Stimulated activated CD4-positive, alpha-beta T cell treated with anti-CD3 and anti-CD28 coated beads, Interleukin-12 subunit alpha, Interleukin-12 subunit beta, amount 100 ng/mL, for 48 hours (primary cell): Measurements from ENCODE around the gene SNX17.
"Not testable (repeated sequence)": the region's sequence is repeated elsewhere in the genome, so short reads cannot be mapped to it uniquely, and the experiment has no call there.

ENCODE experiments used
- DNase-seq, 3 donors: peaks; one replicate each; pipeline ENCODE4 v3.0.0-alpha.2; 2020; ENCODE audit warnings: low read depth in 2 of 3, low spot score in 1 of 3

The SNX17 gene

DNA sequence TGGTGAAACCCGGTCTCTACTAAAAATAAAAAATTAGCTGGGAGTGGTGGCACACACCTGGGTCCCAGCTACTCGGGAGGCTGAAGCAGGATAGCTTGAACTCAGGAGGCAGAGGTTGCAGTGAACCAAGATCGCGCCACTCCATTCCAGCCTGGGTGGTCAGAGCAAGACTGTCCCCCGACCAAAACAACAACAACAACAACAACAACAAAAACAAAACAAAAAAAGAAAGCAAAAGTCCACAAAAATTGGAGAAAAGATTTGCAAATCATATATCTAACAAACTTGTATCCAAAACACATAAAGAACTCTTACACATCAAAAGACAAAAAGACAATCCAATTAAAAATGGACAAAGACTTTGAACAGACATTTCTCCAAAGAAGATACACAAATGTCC lies 28.5 kb downstream of the SNX17 start:
- DNase-seq: no peak

- no peak for DNase-seq
Measured at GRCh38 chr2:27400348-27401135, 30.1 kb downstream of the SNX17 start.

- no peak for DNase-seq
Measured at GRCh38 chr2:27407798-27408491, 37.5 kb downstream of the SNX17 start.

DNA sequence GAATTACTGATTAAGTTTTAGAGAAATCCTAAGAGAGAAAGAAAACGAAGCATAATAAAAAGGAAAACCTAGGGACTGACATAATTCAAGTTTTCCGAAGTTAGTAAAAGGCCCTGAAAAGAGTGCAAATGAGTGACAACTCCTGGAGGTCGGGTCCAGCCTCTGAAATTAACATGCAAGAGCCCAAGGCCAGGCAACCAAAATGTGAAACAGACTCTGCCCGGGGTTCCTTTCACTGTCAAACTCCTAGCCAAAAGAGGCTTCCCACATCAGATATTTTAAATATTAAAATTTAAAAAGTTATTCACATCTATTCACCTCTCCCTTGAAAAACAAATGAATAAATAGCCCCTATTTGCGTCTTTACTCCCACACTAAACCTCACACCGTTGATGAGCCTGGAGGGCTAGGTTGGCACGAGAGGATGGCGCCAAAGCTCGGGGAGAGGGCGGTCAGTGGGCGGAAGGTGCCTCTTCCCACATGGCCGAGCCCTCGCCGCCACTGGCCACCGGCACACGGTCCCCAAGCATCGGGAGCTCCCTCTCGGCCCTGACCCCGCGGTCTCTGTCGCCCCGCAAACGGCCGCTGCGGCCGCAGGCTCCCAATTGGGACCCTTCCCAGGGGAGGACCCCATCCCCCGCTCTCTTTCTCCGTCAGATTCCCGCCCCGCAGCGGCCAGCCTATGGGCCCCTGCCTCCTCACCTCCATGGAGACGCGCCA lies 38.3 kb downstream of the SNX17 start:
- DNase-seq: peak in 1 of 3 donors; percentile 15

GRCh38 chr2:27409321-27410073 lies 39.1 kb downstream of the SNX17 start, which contains the start of gene PPM1G:
Gene PPM1G, minus strand, starts transcription at chr2:27409591. Its CDS starts 169 bp downstream, at chr2:27409422.
- peak; percentile 92 to 98 (median 96) for DNase-seq

DNA sequence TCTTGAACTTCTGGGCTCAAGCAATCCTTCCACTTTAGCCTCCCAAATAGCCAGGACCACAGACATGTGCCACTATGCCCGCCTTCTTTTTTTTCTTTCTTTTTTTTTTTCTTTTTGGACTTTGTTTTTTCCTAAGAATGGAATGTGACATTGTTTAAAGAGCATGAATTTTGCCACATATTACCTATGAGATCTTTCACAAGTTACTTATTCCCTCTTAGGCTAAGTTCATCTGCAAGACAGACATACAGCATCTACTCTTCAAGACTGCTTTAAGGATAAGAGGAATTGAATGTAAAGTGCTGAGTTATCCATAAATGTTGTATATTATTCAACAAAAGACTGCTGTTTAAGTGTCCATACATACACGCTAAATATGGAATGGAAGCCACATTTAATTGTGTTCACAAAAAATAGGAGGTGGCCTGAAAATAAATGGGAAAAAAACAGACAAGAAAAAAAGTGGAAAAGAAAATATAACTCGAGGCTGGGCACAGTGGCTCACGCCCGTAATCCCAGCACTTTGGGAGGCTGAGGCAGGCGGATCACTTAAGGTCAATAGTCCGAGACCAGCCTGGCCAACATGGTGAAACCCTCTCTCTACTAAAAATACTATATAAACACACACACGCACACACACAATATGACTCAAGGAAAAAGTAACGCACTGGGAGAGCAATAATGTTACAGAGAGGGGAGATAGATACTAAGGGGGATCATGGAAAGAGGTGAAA lies 42.2 kb downstream of the SNX17 start:
- DNase-seq: no peak

DNA sequence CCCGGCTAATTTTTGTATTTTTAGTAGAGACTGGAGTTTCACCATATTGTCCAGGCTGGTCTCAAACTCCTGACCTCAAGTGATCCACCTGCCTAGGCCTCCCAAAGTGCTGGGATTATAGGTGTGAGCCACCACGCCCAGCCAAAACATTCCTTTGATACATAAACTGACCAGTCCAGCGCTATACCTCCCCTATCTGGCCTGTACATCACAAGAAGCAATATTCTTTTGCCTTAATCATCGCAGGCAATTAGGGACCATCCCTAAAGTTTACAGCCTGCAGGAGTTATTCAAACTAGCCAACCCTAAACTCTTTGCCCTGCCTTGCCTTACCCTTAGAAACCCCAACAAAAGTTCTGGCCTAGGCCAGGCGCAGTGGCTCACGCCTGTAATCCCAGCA lies 45.7 kb downstream of the SNX17 start:
- no peak for DNase-seq

DNA sequence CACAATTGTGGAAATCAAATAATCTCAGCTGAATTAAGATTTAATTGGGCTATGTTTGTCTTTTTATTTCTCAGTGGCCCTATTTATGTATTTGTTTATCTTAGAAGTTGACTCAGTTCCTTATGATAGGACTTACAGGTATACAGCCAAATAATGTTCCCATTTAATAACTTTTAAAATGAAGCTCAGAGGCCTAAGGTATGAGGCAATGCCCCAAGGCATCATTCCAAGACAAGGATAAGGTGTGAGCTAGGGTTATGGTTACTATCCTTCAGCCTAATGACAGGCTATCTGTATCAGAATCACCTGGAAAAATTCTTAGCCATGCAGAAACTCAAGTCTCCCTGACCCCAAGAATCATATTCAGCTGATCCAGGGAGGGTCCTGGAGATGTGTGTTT lies 50.6 kb downstream of the SNX17 start:
- no peak for DNase-seq

GRCh38 chr2:27421660-27422250 lies 51.3 kb downstream of the SNX17 start:
- no peak for DNase-seq

DNA sequence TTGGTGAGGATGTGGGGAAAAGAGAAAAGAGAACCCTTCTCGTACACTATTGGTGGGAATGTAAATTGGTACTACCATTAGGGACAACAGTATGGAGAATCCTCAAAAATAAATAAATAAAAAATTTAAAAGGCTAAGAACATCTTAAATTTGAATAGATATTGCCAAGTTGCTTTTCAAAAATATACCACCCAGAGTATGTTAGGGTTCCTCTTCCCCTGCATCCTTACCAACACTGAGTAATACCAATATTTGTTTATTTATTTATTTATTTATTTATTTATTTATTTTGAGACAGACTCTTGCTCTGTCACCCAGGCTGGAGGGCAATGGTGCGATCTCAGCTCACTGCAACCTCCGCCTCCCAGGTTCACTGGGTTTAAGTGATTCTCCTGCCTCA lies 52.5 kb downstream of the SNX17 start:
- no peak for DNase-seq

- DNase-seq: not testable (repeated sequence)
Measured at GRCh38 chr2:27425039-27425438, 54.6 kb downstream of the SNX17 start.
